Measurements from ENCODE around the gene XPA.
"Not testable (repeated sequence)": the region's sequence is repeated elsewhere in the genome, so short reads cannot be mapped to it uniquely, and the experiment has no call there.

The XPA gene

GRCh38 chr9:97696803-97697601 is at the start of gene XPA:
TSS of gene XPA (minus strand) at chr9:97697340. CDS start at chr9:97697292, 48 bp downstream.
- peak; percentile 40 to 97 (median 91) for DNase-seq

- no peak for DNase-seq
Measured at GRCh38 chr9:97744710-97745708, 47.9 kb upstream of the XPA start.

- DNase-seq, result not testable (repeated sequence)
Measured at GRCh38 chr9:97744025-97744424, 46.9 kb upstream of the XPA start.

- no peak for DNase-seq
Measured at GRCh38 chr9:97742545-97742944, 45.4 kb upstream of the XPA start.

GRCh38 chr9:97741947-97742346 is 44.8 kb upstream of the XPA start:
- DNase-seq, result no peak

DNA sequence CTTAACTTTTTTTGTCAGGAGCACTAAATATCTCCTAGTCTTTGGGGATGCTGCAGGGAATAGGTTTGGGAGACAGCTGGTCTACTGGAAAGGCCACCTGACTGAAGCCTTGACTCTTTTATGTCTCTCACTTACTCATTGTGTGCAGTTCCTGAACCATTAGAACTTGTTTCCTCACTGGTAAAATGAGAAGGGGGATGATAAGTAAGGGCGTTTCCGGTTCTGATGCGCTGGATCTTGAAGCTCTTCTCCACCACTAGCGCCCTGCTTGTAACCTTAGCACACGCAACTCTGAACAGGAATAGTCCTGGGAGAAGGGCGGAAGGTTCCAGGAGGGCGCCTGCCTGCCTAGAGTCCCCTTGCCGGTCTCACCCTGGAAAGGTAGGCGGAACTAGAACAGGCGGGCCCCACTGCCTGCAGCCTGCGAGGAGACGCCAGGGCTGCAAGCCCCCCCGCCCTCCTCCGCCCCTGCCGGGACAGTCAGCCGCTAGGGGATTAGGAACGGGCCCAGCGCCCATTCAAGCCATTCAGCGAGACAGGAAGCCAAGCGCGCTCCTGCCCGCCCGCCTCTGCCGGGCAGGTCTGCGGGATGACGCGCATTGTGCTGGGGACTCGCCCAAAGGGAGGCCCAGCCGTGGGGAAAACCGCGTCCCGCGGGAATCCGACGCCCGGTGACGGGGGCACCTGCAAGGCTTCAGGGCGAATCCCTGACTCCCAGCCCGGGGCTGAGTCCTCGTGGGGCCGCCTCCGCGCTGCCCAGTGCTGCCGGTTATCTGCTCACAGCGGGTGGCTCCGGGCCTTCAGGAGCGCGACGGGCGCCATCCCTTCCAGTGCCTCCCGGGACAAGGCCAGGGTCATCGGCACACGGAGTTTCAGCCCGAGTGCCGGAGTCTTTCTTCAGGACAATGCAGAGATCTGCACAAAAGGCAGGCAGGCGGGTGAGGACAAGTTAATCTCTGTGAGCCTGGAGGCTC is 44.0 kb upstream of the XPA start:
- peak in 15 of 56 donors; percentile 1 to 51 (median 7) for DNase-seq

GRCh38 chr9:97737429-97737828 is 40.3 kb upstream of the XPA start:
- DNase-seq, result peak in 6 of 56 donors; percentile 4 to 30 (median 12)

- DNase-seq, result no peak
Measured at GRCh38 chr9:97735070-97735600, 38.0 kb upstream of the XPA start.

DNA sequence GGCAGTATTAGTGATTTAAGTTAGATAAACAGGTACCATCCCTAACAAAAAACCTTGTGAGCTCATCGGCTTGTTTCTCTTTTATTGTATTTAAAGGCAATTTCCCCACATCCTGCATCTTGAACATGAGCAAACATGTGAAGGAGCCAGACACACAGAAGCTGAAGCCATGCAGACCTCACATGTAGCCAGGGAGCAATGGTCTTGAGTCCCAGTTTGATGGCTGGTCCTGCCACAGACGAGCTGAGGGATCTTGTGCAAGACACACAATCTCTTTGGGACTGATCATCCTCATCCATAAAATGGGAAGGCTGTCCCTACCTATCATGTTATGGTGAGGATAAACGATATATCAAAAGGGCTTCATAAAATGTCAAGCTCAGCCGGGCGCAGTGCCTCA is 29.6 kb upstream of the XPA start:
- DNase-seq, result no peak

GRCh38 chr9:97723819-97724218 is 26.7 kb upstream of the XPA start:
- DNase-seq, result no peak

GRCh38 chr9:97722331-97722730 is 25.2 kb upstream of the XPA start:
- DNase-seq, result no peak

- DNase-seq, result no peak
Measured at GRCh38 chr9:97721396-97721795, 24.3 kb upstream of the XPA start.

DNA sequence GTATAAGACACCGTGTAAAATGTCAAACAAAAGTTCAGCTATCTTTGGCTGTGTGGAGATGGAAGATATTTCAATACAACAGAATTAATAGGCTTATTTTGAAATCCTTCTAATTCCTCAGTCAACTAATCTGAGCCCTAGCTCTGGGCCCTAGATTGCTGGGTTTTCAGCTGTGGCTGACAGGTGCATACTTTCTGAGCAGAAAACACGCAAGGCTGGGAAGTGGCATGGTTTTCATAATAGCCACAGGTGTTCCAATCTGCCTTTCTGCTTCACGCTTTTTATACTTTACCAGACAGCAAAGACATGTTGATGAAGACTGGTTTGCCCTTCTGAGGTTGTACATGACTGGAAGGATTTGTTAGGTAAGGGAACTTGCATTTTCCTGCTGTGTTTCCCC is 20.7 kb upstream of the XPA start:
- no peak for DNase-seq

DNA sequence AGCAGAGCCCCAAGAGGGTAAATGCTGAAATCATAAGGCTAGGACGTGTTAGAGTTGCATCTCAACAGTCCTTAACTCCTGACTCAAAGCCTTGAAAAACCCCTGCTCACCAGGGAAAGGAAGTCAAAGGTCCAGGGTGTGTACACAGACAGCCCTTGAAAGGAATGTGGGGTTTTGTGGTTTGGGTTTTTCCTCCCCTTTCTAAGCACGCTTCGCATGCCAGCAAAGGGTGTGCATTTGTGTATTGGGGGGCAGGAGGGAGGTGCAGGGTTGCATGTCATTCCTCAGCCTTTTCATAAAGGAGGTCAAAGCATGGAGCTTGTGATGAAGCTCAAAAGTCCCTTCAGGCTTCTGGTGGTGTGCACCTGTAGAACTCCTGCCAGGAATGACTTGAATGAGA is 17.3 kb upstream of the XPA start:
- no peak for DNase-seq

DNA sequence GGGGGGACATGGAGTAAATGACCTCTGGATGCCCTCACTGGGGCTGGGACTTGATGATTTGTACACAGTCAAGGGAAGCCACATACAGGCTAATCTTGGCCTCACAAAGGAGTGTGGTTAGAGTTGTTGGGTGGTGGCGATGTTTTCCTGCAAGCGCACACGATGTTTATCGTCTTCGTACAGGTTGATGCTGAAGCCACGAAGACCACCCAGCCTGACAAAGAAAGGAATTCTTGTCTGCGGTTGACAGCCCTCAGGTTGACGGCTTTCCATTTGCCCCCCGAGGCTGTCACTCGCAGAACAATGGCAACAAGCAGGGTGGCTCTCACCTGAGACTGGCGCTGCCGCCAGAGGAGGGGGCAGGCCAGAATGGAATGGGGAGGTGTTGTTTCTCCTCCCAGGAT is 14.1 kb upstream of the XPA start:
- DNase-seq, result no peak

DNA sequence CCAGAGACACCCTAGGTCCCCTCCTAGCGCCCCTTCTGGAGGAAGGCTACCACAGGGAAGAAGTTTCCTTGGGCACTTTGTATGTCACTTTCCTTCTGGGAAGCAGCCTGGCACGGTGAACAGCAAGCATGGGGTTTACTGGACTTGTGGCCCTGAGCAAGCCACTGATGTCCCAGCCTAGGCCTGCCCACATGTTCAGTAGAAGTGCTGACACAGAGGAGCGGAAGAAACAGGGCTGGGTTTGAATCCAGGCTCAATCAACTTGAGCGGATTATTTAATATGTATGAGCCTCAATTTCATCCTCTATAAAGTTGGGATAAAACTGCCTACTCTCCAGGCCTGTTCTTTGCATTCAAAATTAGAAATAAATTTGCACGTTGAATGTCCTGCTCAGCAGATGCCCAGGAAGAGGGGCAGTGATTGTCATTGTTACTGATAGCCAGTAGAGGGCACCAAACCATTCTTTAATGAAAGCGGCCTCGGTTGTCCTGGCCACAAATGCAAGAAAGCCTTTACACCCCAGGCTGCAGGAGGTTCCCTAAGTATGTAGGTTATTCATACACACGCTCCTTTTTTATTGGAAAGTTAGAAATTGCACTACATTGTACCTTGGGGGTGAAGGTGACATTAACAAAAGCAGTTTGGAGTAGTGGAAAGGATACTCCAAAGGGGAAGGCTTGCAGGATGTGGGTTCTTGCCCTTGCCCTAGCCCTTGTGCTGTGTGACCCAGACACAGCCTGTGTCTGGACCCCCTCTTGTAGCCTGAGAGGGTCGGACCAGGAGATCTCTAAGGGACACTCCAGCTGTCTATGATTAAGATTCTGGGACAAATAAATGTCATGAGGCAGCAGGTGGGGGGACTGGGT is 13.4 kb upstream of the XPA start:
- peak in 32 of 56 donors; percentile 1 to 51 (median 16) for DNase-seq

- no peak for DNase-seq
Measured at GRCh38 chr9:97706246-97706645, 9.1 kb upstream of the XPA start.

- DNase-seq, result no peak
Measured at GRCh38 chr9:97705354-97705950, 8.3 kb upstream of the XPA start.

- DNase-seq, result no peak
Measured at GRCh38 chr9:97704851-97705250, 7.7 kb upstream of the XPA start.
